GM10248 (cell line): ENCODE data around the gene CBX5.

Source experiments
- CTCF ChIA-PET: fragments of 300-600 bp; sonication (Branson Sonifier 250); formaldehyde crosslinking; extraction: SDS; loops from one replicate; lab custom pipeline; 2021; ENCODE audit warnings: antibody characterized with exemption; lab: Yijun Ruan, JAX
- POLR2A ChIA-PET: fragments of 350-650 bp; sonication (Branson Sonifier 250); formaldehyde crosslinking; extraction: SDS; loops from one replicate; lab custom pipeline; 2020; ENCODE audit warnings: antibody characterized with exemption; lab: Yijun Ruan, JAX
- DNase-seq: peaks from one replicate; pipeline ENCODE4 v3.0.0; 2012; ENCODE audit errors: extremely low spot score
- CTCF ChIP-seq: IDR thresholded peaks from 2 replicates; pipeline ENCODE4 v1.5.1; 2012; ENCODE audit warnings: mild to moderate bottlenecking, low read depth; ENCODE audit errors: extremely low read depth, missing control alignments, control extremely low read depth

CBX5 gene

GRCh38 chr12:54280468-54281260, 742 bp upstream of the CBX5 start, which contains the start of gene HNRNPA1:
Gene HNRNPA1, plus strand, starts transcription at chr12:54280726. Its CDS starts 82 bp downstream, at chr12:54280808.
- CTCF ChIA-PET: interaction anchor here (0.9 to 2.9 kb wide), 8 partner anchors 13 to 119 kb away, joined by 3 to 15 read pairs (median 6); partner anchors contain the start of gene COPZ1
- no peak for TF ChIP-seq CTCF
- DNase-seq: peak; percentile 92
- POLR2A ChIA-PET: interaction anchor here (0.5 to 2.8 kb wide), 19 partner anchors 8 to 1582 kb away, joined by 3 to 49 read pairs (median 4); partner anchors contain the start of genes COPZ1 and TARBP2

GRCh38 chr12:54279227-54279631, 693 bp downstream of the CBX5 start:
- TF ChIP-seq CTCF: no peak
- no peak for DNase-seq
- ChIA-PET CTCF (interaction anchor here (0.9 to 2.9 kb wide), 4 partner anchors 11 to 46 kb away, joined by 3 to 15 read pairs (median 5); partner anchors contain the start of gene COPZ1), POLR2A (interaction anchor here (0.8 to 2.8 kb wide), 6 partner anchors 11 to 80 kb away, joined by 3 to 49 read pairs (median 10); partner anchors contain the start of gene COPZ1)

GRCh38 chr12:54277823-54278276, 2.1 kb downstream of the CBX5 start:
- no peak for DNase-seq
- TF ChIP-seq CTCF: no peak
- POLR2A ChIA-PET: no interaction called here
- CTCF ChIA-PET: interaction anchor here (0.7 to 1.6 kb wide), 2 partner anchors 9 to 46 kb away, joined by 3 to 4 read pairs; no protein-coding TSS in a partner anchor

- no peak for TF ChIP-seq CTCF
- ChIA-PET CTCF (interaction anchor here (1.0 to 2.1 kb wide), 3 partner anchors 13 to 49 kb away, joined by 3 to 4 read pairs (median 4); partner anchors contain the start of gene COPZ1), POLR2A (no interaction called here)
- no peak for DNase-seq
These were observed 3.6 kb downstream of the CBX5 start for GRCh38 chr12:54276368-54276767.

GRCh38 chr12:54273981-54274380, 5.9 kb downstream of the CBX5 start:
- no peak for TF ChIP-seq CTCF
- DNase-seq: no peak
- POLR2A ChIA-PET: no interaction called here
- CTCF ChIA-PET: interaction anchor here (0.7 to 3.0 kb wide), 3 partner anchors 10 to 22 kb away, joined by 3 to 9 read pairs (median 4); no protein-coding TSS in a partner anchor

GRCh38 chr12:54272214-54272613, 7.7 kb downstream of the CBX5 start:
- ChIA-PET POLR2A (interaction anchor here (0.9 kb wide), 1 partner anchor 9 kb away, joined by 4 read pairs; no protein-coding TSS in a partner anchor), CTCF (interaction anchor here (0.9 to 3.0 kb wide), 8 partner anchors 9 to 88 kb away, joined by 3 to 12 read pairs (median 6); partner anchors contain the start of gene COPZ1)
- TF ChIP-seq CTCF: no peak
- DNase-seq: no peak
